Prostate gland (tissue), 2 donors: Measurements from ENCODE around the gene EPG5.

Source experiments
- POLR2AphosphoS5 ChIP-seq: sonication (generic); formaldehyde crosslinking; IDR thresholded peaks from one replicate; pipeline ENCODE4 v1.6.1; 2017; ENCODE audit warnings: antibody characterized with exemption
- TF ChIP-seq, protein P1 (sequence below), 4 experiments: fragments of 200-600 bp in 2 of 4; fragments of 450-650 bp in 2 of 4; sonication (generic) in 2 of 4; IDR thresholded peaks; 1 replicate in 3 of 4; 2 replicates in 1 of 4; pipeline ENCODE4 v1.5.1; 2016 to 2019; ENCODE audit warnings: antibody characterized with exemption in 4 of 4, mild to moderate bottlenecking in 2 of 4, moderate library complexity in 2 of 4

DNA sequence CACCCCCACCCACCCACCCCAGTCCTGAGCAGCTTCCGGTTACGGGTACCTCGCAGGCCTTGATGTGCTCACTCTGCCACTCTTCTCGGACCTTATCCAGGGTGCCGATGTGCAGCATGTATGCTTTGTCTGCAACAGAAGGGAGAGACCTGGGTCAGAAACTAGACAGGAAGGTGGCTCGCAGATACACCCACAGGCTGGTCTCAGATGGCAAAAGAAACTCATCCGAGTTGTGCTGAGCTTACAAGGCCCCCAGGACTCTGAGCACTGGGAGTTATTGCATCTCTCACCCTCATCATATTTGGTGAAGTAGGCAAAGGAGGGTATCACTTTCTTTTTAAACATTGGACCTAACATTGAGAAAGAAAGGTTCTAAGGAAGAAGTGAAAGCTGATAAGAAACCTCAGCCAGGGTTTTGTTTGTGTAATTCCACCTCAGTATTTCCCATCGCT is 30.6 kb upstream of the EPG5 start:
- TF ChIP-seq, protein P1, sequence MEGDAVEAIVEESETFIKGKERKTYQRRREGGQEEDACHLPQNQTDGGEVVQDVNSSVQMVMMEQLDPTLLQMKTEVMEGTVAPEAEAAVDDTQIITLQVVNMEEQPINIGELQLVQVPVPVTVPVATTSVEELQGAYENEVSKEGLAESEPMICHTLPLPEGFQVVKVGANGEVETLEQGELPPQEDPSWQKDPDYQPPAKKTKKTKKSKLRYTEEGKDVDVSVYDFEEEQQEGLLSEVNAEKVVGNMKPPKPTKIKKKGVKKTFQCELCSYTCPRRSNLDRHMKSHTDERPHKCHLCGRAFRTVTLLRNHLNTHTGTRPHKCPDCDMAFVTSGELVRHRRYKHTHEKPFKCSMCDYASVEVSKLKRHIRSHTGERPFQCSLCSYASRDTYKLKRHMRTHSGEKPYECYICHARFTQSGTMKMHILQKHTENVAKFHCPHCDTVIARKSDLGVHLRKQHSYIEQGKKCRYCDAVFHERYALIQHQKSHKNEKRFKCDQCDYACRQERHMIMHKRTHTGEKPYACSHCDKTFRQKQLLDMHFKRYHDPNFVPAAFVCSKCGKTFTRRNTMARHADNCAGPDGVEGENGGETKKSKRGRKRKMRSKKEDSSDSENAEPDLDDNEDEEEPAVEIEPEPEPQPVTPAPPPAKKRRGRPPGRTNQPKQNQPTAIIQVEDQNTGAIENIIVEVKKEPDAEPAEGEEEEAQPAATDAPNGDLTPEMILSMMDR (IDR thresholded peaks at IDR 0.05) = no peak
- no peak for TF ChIP-seq POLR2AphosphoS5
